H1 (cell line): ENCODE measurements around the gene OR56A5. TPM values are rescaled to one million over a fixed set of nuclear protein-coding genes. Genes with fewer than 3 reads are reported as not detected.

ENCODE experiments used
- CTCF ChIA-PET: fragments of 300-600 bp; sonication (Branson Sonifier 250); formaldehyde crosslinking; loops from one replicate; lab custom pipeline; 2021; ENCODE audit not compliant: partially characterized antibody; lab: Charles Lee
- POLR2A ChIA-PET: fragments of 300-600 bp; sonication (Branson Sonifier 250); formaldehyde crosslinking; loops from one replicate; lab custom pipeline; 2021; ENCODE audit warnings: inconsistent platforms; ENCODE audit not compliant: partially characterized antibody; lab: Charles Lee
- DNase-seq, 2 experiments: peaks; one replicate each; pipeline versions ENCODE4 v3.0.0 to v3.0.0-alpha.2; 2010 to 2022; ENCODE audit warnings: low spot score in 2 of 2, low read depth in 1 of 2, mixed read lengths in 1 of 2
- FAIRE-seq: peaks from 2 replicates; lab custom pipeline; 2011; peaks lifted over from hg19 to GRCh38; lab: Jason Lieb, UNC
- H2AFZ ChIP-seq: 2 replicates; pipeline ENCODE4 v1.8.1; 2012; ENCODE audit warnings: low read length, inconsistent platforms
- H2AK5ac ChIP-seq: 2 replicates; pipeline ENCODE4 v1.6.1; 2013; ENCODE audit warnings: low read depth, low read length
- H2BK120ac ChIP-seq: replicated peaks from 2 replicates; pipeline ENCODE3; 2013; ENCODE audit warnings: low read depth, low read length, inconsistent platforms
- H2BK12ac ChIP-seq: 2 replicates; pipeline ENCODE4 v1.6.1; 2013; ENCODE audit warnings: low read depth, low read length
- H2BK15ac ChIP-seq: 2 replicates; pipeline ENCODE4 v1.6.1; 2013; ENCODE audit warnings: low read length
- H2BK20ac ChIP-seq: 2 replicates; pipeline ENCODE4 v1.6.1; 2013; ENCODE audit warnings: low read length
- H2BK5ac ChIP-seq: 2 replicates; pipeline ENCODE4 v1.6.1; 2013; ENCODE audit warnings: low read depth, low read length
- H3K14ac ChIP-seq: 2 replicates; pipeline ENCODE4 v1.6.1; 2013; ENCODE audit warnings: inconsistent platforms; ENCODE audit not compliant: insufficient read length
- H3K18ac ChIP-seq: 2 replicates; pipeline ENCODE4 v1.6.1; 2013; ENCODE audit warnings: low read length; ENCODE audit errors: extremely low read depth
- H3K23ac ChIP-seq: 2 replicates; pipeline ENCODE4 v1.6.1; 2013; ENCODE audit warnings: inconsistent platforms; ENCODE audit not compliant: insufficient read length
- H3K23me2 ChIP-seq: 2 replicates; pipeline ENCODE4 v1.6.1; 2013; ENCODE audit warnings: low read depth, low read length
- H3K27ac ChIP-seq: 2 replicates; pipeline ENCODE4 v1.6.1; 2011; ENCODE audit warnings: low read depth, low read length, inconsistent platforms
- H3K27me3 ChIP-seq, 4 experiments: replicated peaks in 1 of 4; 1 replicate in 1 of 4; 2 replicates in 3 of 4; pipeline versions ENCODE4 v1.6.1 to v1.8.1; 2011 to 2013; ENCODE audit warnings: low read length in 3 of 4, mild to moderate bottlenecking in 3 of 4, inconsistent platforms in 2 of 4, mixed read lengths in 2 of 4, moderate library complexity in 1 of 4; ENCODE audit not compliant: control insufficient read depth in 3 of 4, insufficient read depth in 3 of 4; ENCODE audit errors: extremely low read depth in 1 of 4
- H3K36me3 ChIP-seq, 4 experiments: 2 replicates each; pipeline versions ENCODE4 v1.6.1 to v1.8.1; 2011 to 2013; ENCODE audit warnings: mild to moderate bottlenecking in 4 of 4, low read length in 3 of 4, moderate library complexity in 2 of 4, control low read depth in 1 of 4, inconsistent platforms in 1 of 4; ENCODE audit not compliant: insufficient read depth in 4 of 4, control insufficient read depth in 2 of 4
- H3K4ac ChIP-seq: replicated peaks from 2 replicates; pipeline ENCODE3; 2013; ENCODE audit warnings: low read length, low read depth, mixed read lengths, inconsistent platforms; ENCODE audit not compliant: insufficient read length
- H3K4me1 ChIP-seq, 4 experiments: replicated peaks in 1 of 4; 1 replicate in 1 of 4; 2 replicates in 3 of 4; pipeline versions ENCODE4 v1.6.1 to v1.8.1; 2011 to 2013; ENCODE audit warnings: low read length in 3 of 4, inconsistent platforms in 2 of 4, mixed read lengths in 1 of 4; ENCODE audit not compliant: insufficient read depth in 4 of 4, control insufficient read depth in 3 of 4
- H3K4me2 ChIP-seq, 2 experiments: 2 replicates each; pipeline versions ENCODE4 v1.6.1 to v1.8.1; 2011 to 2013; ENCODE audit warnings: low read depth in 2 of 2, low read length in 2 of 2, control low read depth in 1 of 2, inconsistent platforms in 1 of 2, mild to moderate bottlenecking in 1 of 2; ENCODE audit not compliant: insufficient read depth in 1 of 2
- H3K4me3 ChIP-seq, 4 experiments: fragments of 200-600, 300-600 bp in 1 of 4; sonication (generic), shearing (Covaris generic), sonication (Bioruptor Twin) in 1 of 4; 2 replicates each; pipeline versions ENCODE4 v1.5.1 to v1.8.1; 2011 to 2016; ENCODE audit warnings: low read length in 4 of 4, low read depth in 3 of 4, control low read depth in 2 of 4, inconsistent platforms in 2 of 4, mild to moderate bottlenecking in 2 of 4, mixed read lengths in 1 of 4, moderate library complexity in 1 of 4; ENCODE audit not compliant: insufficient read depth in 2 of 4; ENCODE audit errors: extremely low read depth in 1 of 4
- H3K56ac ChIP-seq: replicated peaks from 2 replicates; pipeline ENCODE3; 2013; ENCODE audit warnings: low read depth, mild to moderate bottlenecking, mixed read lengths, low read length, inconsistent platforms; ENCODE audit not compliant: insufficient read length
- H3K79me1 ChIP-seq: 2 replicates; pipeline ENCODE4 v1.6.1; 2013; ENCODE audit warnings: low read depth, low read length, control low read depth
- H3K79me2 ChIP-seq, 2 experiments: 2 replicates each; pipeline versions ENCODE4 v1.6.1 to v1.8.1; 2012 to 2013; ENCODE audit warnings: low read length in 2 of 2, mild to moderate bottlenecking in 2 of 2, inconsistent platforms in 1 of 2; ENCODE audit not compliant: insufficient read depth in 2 of 2, control insufficient read depth in 1 of 2
- H3K9ac ChIP-seq, 4 experiments: replicated peaks in 1 of 4; 1 replicate in 1 of 4; 2 replicates in 3 of 4; pipeline versions ENCODE4 v1.6.1 to v1.8.1; 2011 to 2013; ENCODE audit warnings: low read depth in 3 of 4, low read length in 3 of 4, control low read depth in 2 of 4, mild to moderate bottlenecking in 2 of 4, moderate library complexity in 2 of 4, inconsistent platforms in 1 of 4; ENCODE audit errors: extremely low read depth in 1 of 4
- H3K9me3 ChIP-seq, 2 experiments: 2 replicates each; pipeline versions ENCODE4 v1.6.1 to v1.8.1; 2012 to 2013; ENCODE audit warnings: mild to moderate bottlenecking in 2 of 2, moderate library complexity in 2 of 2, control low read depth in 1 of 2, inconsistent platforms in 1 of 2, low read depth in 1 of 2, low read length in 1 of 2, mixed read lengths in 1 of 2; ENCODE audit not compliant: insufficient read depth in 2 of 2
- H4K20me1 ChIP-seq, 2 experiments: replicated peaks in 1 of 2; 2 replicates each; pipeline versions ENCODE3 to v1.8.1; 2011 to 2013; ENCODE audit warnings: inconsistent platforms in 2 of 2, low read length in 2 of 2, mild to moderate bottlenecking in 1 of 2; ENCODE audit not compliant: insufficient read depth in 2 of 2, control insufficient read depth in 1 of 2
- H4K5ac ChIP-seq: 2 replicates; pipeline ENCODE4 v1.6.1; 2013; ENCODE audit warnings: low read length, low read depth, mixed read lengths, inconsistent platforms; ENCODE audit not compliant: insufficient read length
- H4K8ac ChIP-seq: 2 replicates; pipeline ENCODE4 v1.8.0; 2013; ENCODE audit warnings: mild to moderate bottlenecking, moderate library complexity, low read length, inconsistent platforms; ENCODE audit not compliant: insufficient read depth; ENCODE audit errors: extremely low read depth
- H4K91ac ChIP-seq: replicated peaks from 2 replicates; pipeline ENCODE3; 2013; ENCODE audit warnings: low read length, mixed read lengths, inconsistent platforms; ENCODE audit not compliant: insufficient read length
- CBX5 ChIP-seq: fragments of 300-800, 300-1000 bp; sonication (generic); IDR thresholded peaks from 2 replicates; pipeline ENCODE4 v1.7.1; 2016; ENCODE audit warnings: antibody characterized with exemption, low read length, low read depth
- CHD1 ChIP-seq: IDR thresholded peaks from 2 replicates; pipeline ENCODE4 v1.6.1; 2012; ENCODE audit warnings: low read depth, low read length, improper control_type of control experiment
- CTBP2 ChIP-seq: IDR thresholded peaks from 2 replicates; pipeline ENCODE4 v1.7.0; 2011; ENCODE audit warnings: borderline replicate concordance, mild to moderate bottlenecking, moderate library complexity, mixed read lengths, low read length; ENCODE audit not compliant: insufficient read depth, insufficient read length
- E2F6 ChIP-seq: IDR thresholded peaks from 2 replicates; pipeline ENCODE4 v1.6.1; 2012; ENCODE audit warnings: inconsistent platforms
- EZH2 ChIP-seq: fragments of 200-600 bp; sonication (generic); IDR thresholded peaks from 2 replicates; pipeline ENCODE4 v1.7.1; 2012; ENCODE audit warnings: low read depth, mild to moderate bottlenecking, moderate library complexity, low read length, inconsistent platforms; ENCODE audit not compliant: severe bottlenecking
- GTF2F1 ChIP-seq: IDR thresholded peaks from 2 replicates; pipeline ENCODE4 v1.6.1; 2012; ENCODE audit warnings: low read depth, low read length, improper control_type of control experiment, borderline replicate concordance
- JUND ChIP-seq: IDR thresholded peaks from 2 replicates; pipeline ENCODE4 v1.6.1; 2011; ENCODE audit warnings: mild to moderate bottlenecking, improper control_type of control experiment, low read length
- KDM5A ChIP-seq: fragments of 200-600 bp; IDR thresholded peaks from 2 replicates; pipeline ENCODE4 v1.7.1; 2012; ENCODE audit warnings: mild to moderate bottlenecking, low read length, inconsistent platforms, mixed read lengths
- PHF8 ChIP-seq: fragments of 200-600 bp; sonication (generic); conservative IDR thresholded peaks from 2 replicates; pipeline ENCODE4 v1.7.1; 2012; ENCODE audit warnings: low read depth, mild to moderate bottlenecking, inconsistent platforms, low read length, moderate library complexity
- RBBP5 ChIP-seq: IDR thresholded peaks from 2 replicates; pipeline ENCODE4 v1.7.1; 2012; ENCODE audit warnings: low read depth, mild to moderate bottlenecking, inconsistent platforms, low read length, moderate library complexity, borderline replicate concordance
- TAF1 ChIP-seq: IDR thresholded peaks from 2 replicates; pipeline ENCODE4 v1.6.1; 2011; ENCODE audit warnings: mild to moderate bottlenecking, low read depth, low read length
- TEAD4 ChIP-seq: IDR thresholded peaks from 2 replicates; pipeline ENCODE4 v1.6.1; 2012; ENCODE audit warnings: low read depth, low read length, inconsistent platforms, mixed read lengths
- polyA plus RNA-seq, 7 experiments: library from polyadenylated mRNA; depleted of rRNA in 3 of 7; stranded (reverse) in 5 of 7; unstranded in 2 of 7; fragments of >200 nt in 5 of 7; fragments of 200-250 nt in 2 of 7; gene quantifications; 1 replicate in 5 of 7; 2 replicates in 1 of 7; 4 replicates in 1 of 7; pipeline versions ENCODE4 v1.2.1 to v1.2.3, GENCODE V29; 2011 to 2013; ENCODE audit warnings: missing spikeins in 2 of 7, mixed read lengths in 2 of 7
- total RNA-seq: library from RNA; stranded (reverse); fragmentation: NEBNext Ultra II Directional; extraction: Animal tissue kit (Norgen Biotek cat#: 25700); gene quantifications from 2 replicates; pipeline ENCODE4 v1.2.1, GENCODE V29; 2021
- TF ChIP-seq, protein P1 (sequence below): IDR thresholded peaks from 2 replicates; pipeline ENCODE4 v1.6.1; 2011; ENCODE audit warnings: low read length, improper control_type of control experiment

OR56A5 gene
- total and polyA plus RNA-seq, 2 of the 8 experiments (the other 6 are each of a cell fraction or from before 2014, with no cell fraction given): 0.14 TPM; not detected in 1

- H3K4me3 ChIP-seq: no peak overlapping the region
Measured at GRCh38 chr11:5923794-5924193, 44.5 kb downstream of the OR56A5 start.

More at GRCh38 chr11:5923794-5924193, 44.5 kb downstream of the OR56A5 start:
- H3K79me2 ChIP-seq: no peaks in the 10 kb centered on the region
- POLR2A ChIA-PET: no interaction called here
- H2BK20ac ChIP-seq: no peak overlapping the region
- H2BK12ac ChIP-seq: no peak overlapping the region
- H2AK5ac ChIP-seq: no peak overlapping the region
- H3K9me3 ChIP-seq: no peaks in the 10 kb centered on the region; a peak in 2 of 4 replicates
- H2AFZ ChIP-seq: no peak overlapping the region
- H3K79me1 ChIP-seq: no peaks in the 10 kb centered on the region
- no peaks in the 10 kb centered on the region for H4K20me1 ChIP-seq
- H4K5ac ChIP-seq: no peak overlapping the region
- no peak overlapping the region for H4K91ac ChIP-seq
- TF ChIP-seq RBBP5 (no peak), E2F6 (no peak), PHF8 (no peak), CHD1 (no peak), EZH2 (no peak), KDM5A (no peak), JUND (no peak), CTBP2 (no peak), TEAD4 (no peak), GTF2F1 (no peak), CBX5 (no peak), TAF1 (no peak)
- TF ChIP-seq, protein P1, sequence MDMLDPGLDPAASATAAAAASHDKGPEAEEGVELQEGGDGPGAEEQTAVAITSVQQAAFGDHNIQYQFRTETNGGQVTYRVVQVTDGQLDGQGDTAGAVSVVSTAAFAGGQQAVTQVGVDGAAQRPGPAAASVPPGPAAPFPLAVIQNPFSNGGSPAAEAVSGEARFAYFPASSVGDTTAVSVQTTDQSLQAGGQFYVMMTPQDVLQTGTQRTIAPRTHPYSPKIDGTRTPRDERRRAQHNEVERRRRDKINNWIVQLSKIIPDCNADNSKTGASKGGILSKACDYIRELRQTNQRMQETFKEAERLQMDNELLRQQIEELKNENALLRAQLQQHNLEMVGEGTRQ: no peak
- H2BK5ac ChIP-seq: no peak overlapping the region
- DNase-seq: no peak
- H3K14ac ChIP-seq: no peak overlapping the region
- H3K56ac ChIP-seq: no peak overlapping the region
- H3K23me2 ChIP-seq: no peaks in the 10 kb centered on the region
- H3K4ac ChIP-seq: no peak overlapping the region
- no peak overlapping the region for H2BK120ac ChIP-seq
- H3K18ac ChIP-seq: no peak overlapping the region
- CTCF ChIA-PET: interaction anchor here (1.3 to 1.4 kb wide), 2 partner anchors 16 to 334 kb away, joined by 3 to 4 read pairs; no protein-coding TSS in a partner anchor
- no peaks in the 10 kb centered on the region; a peak in 2 of 7 replicates for H3K27me3 ChIP-seq
- no peak for FAIRE-seq
- no peak overlapping the region for H3K23ac ChIP-seq
- no peaks in the 10 kb centered on the region for H3K36me3 ChIP-seq
- no peak overlapping the region for H3K9ac ChIP-seq
- no peak overlapping the region for H3K4me2 ChIP-seq
- no peak overlapping the region for H3K27ac ChIP-seq
- no peak overlapping the region for H4K8ac ChIP-seq
- H3K4me1 ChIP-seq: no peaks in the 10 kb centered on the region
- no peak overlapping the region for H2BK15ac ChIP-seq
